GM04503 (cell line): ENCODE data around the gene ADAT3.

ENCODE experiments used
- DNase-seq: peaks from one replicate; pipeline ENCODE4 v3.0.0-alpha.2; 2012; ENCODE audit warnings: low read depth

ADAT3 gene

GRCh38 chr19:1938071-1938470 lies 32.9 kb downstream of the ADAT3 start:
- DNase-seq = no peak

GRCh38 chr19:1941146-1942077 lies 36.2 kb downstream of the ADAT3 start, which contains the start of gene CSNK1G2:
TSS of gene CSNK1G2 (plus strand) at chr19:1941172. CDS start at chr19:1969773, 28,601 bp downstream.
- DNase-seq = no peak

GRCh38 chr19:1942078-1942933 lies 37.1 kb downstream of the ADAT3 start:
- no peak for DNase-seq

- no peak for DNase-seq
These were observed 37.8 kb downstream of the ADAT3 start for GRCh38 chr19:1942934-1943555.

- DNase-seq = no peak
These were observed 38.5 kb downstream of the ADAT3 start for GRCh38 chr19:1943661-1944087.

- DNase-seq = no peak
These were observed 39.1 kb downstream of the ADAT3 start for GRCh38 chr19:1944088-1944915.

GRCh38 chr19:1944916-1945561 lies 39.8 kb downstream of the ADAT3 start:
- DNase-seq = no peak

GRCh38 chr19:1945899-1946298 lies 40.7 kb downstream of the ADAT3 start:
- no peak for DNase-seq

- no peak for DNase-seq
These were observed 42.5 kb downstream of the ADAT3 start for GRCh38 chr19:1947651-1948209.

GRCh38 chr19:1949304-1950101 lies 44.3 kb downstream of the ADAT3 start:
- no peak for DNase-seq

GRCh38 chr19:1950640-1951039 lies 45.4 kb downstream of the ADAT3 start:
- no peak for DNase-seq

GRCh38 chr19:1952635-1953034 lies 47.4 kb downstream of the ADAT3 start:
- no peak for DNase-seq

- no peak for DNase-seq
These were observed 47.8 kb downstream of the ADAT3 start for GRCh38 chr19:1953037-1953436.

GRCh38 chr19:1953441-1954094 lies 48.4 kb downstream of the ADAT3 start:
- no peak for DNase-seq

GRCh38 chr19:1954532-1954933 lies 49.3 kb downstream of the ADAT3 start:
- no peak for DNase-seq

- DNase-seq = no peak
These were observed 50.2 kb downstream of the ADAT3 start for GRCh38 chr19:1955171-1956121.

GRCh38 chr19:1956122-1956494 lies 50.9 kb downstream of the ADAT3 start:
- no peak for DNase-seq

- DNase-seq = no peak
These were observed 51.8 kb downstream of the ADAT3 start for GRCh38 chr19:1956868-1957492.
